GM21360 (cell line): ENCODE results near the gene CFAP58.

Experiments used
- ATAC-seq: cut with Tn5 transposase; IDR thresholded peaks from one replicate; pipeline ENCODE4 v1.9.1; 2021; ENCODE audit warnings: mild to moderate bottlenecking, moderate library complexity; ENCODE audit not compliant: unreplicated experiment

CFAP58 gene

DNA sequence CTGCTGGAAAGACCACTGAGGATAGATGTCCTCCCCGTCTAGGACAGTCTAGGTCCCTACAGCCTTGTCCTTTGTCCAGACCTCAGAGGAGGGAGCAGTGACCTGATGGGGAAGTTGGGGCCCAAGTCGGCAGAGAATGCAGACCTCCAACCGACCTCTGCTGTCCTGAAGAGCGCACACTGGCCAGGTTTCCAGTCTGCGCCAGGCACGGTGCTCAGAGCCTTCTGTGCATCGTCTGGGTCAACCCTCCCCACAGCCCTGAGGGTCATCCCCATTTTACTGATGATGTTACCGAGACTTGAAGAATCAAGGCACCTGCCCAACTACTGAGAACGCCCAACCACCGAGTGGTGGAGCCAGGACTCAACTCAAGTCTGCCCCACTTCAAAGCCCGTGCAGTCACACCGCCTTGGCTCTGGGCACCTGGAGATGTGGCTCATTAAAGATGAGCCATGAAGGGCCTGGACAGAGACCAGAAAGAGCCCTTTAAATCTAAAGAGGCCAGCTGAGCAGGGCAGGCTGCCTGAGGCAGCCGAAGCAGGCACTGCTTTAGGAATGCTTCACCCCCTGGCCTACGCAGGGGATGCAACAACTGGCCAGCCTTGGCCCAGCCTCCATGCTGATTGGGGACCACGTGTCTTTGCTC, 19.8 kb upstream of the CFAP58 start:
- no peak for ATAC-seq

DNA sequence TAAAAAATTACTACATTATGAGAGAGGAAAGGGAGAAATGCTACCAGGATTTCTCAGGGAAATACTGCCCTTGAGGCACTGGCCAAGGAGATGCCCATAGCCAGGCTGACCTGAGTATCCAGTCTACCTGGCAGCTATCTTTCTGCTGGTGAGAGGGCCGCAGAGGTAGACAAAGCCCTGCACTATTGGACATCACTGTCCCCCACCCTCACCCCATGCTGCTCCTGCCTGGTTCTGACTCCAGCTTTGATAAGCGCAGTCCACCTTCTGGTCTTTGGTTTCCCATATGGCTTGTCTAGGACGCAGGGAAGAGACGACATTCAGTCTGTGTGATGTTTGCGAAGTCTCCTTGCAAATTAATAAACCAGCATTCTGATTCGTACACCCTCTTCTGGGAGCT, 19.1 kb upstream of the CFAP58 start:
- ATAC-seq, result no peak

DNA sequence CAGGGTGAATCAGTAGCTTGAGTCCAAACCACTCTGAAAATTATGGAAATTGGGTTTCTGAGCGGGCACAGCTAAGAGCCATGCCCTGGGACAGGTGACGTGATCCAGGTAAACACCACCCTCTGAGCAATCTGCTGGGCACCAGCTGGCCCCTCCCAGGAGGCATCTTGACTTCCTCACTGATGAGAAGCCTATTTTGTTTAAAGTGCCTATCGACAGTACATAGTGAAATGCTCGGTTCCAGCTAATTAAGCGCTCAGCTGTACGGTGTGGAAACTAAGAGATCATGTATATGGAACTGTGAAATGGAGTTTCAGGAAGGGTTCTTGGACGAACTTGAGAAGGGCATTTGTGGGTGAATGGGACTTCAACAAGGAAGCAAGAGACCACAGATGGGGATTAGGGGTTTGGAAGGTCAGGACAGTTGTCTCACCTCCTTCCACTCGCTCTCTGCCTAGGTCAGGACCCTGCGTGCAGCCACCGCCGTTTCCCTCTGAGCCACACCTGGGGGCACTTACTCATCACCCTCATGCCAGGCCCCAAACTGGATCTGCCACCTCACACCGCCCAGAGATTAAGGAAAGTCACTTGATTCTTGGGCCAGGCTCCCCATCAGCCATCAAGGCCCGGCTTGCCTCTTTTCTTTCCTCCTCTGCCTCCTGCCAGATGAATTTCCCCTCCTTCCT, 18.5 kb upstream of the CFAP58 start:
- ATAC-seq, result no peak

DNA sequence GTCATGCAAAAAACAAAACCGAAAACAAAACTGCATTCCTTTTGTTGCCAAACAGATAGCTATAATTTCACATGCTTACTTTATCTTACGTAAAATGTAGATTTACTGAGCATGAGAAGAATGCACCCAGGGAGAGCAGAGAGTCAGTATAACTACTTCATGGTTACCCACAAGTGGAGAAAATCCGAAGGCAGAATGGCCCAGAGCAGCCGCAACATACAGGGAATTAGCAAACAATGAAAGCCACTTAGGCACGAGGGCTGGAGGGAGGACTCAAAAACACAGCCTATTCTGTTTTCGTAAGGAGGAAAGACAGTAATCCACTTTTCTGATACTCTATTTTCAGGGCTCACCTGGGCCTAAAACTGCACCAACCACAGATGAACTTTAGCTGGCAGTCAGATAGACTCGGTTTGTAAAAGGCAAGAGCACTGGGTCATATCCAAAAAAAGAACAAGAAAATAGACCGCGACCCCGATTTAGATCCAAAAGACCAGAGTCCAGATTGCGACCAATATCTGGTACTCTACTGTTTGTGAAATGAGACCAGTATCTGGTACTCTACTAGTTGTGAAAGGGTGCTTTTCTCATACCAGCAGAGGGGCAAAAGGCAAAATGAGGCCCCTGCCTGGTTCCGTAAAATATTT, 16.7 kb upstream of the CFAP58 start:
- peak; percentile 27 for ATAC-seq

DNA sequence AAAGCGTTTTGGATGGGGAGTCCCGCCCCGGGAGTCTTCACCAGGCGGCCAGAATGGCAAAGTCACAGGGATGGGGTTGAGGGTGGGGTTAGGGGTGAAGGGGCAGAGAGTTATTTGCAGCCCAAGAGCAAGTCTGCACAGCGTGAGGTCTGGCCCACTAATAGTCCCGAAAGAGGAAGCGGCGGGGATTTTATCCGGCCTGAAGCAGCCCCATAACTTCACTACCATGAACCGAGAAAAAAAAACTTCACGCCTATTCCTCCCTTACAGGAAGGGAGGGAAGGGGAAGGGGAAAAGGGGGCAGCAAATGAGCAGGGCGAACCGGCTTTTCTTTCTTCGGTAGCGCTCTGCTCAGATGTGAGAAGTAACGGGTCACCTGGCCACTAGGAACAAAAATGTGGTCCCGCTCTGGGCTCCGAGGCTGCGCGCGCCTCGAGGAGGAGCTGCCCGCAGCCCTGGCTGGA, 16.1 kb upstream of the CFAP58 start:
- peak; percentile 46 for ATAC-seq

DNA sequence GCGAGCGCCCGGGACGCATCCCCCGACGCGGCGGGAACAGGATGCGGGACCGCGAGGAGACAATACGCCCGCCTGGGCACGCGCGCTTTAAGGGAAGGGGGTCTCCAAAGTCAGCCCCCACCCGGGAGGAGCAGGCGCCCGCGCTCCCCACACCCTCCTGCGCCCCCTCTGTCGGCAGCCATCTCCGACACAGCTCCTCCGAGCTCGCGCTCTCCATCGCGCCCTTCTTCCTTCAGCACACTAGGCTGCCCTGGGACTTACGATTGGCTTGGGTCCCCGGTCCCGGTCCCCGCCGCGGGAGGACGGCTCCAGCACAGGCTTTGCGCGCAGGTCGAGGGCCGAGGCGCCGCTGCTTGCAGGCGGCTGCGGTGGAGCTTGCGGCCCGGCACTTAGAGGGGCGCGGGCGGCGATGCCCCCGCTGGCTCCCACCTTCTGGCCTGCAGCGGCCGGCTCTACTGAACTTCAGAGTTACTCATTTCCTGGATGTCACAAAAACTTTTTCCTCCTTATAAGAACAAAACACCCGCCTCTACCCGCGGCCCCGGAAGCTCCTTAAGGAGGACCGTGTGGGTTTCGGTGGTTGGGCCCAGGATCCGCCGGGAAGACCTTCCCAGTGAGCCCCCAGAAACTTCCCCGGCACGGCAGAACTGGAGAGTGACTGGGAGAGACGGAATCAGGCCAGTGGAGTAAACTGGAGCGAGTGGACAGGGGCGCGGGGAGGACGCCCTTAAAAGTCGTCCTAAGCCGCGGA, 15.5 kb upstream of the CFAP58 start, which contains the start of gene ITPRIP:
ITPRIP (minus strand) TSS at position 481 of the 751 bp plus-strand sequence. CDS start 22,414 bp downstream, outside the sequence.
- ATAC-seq, result peak; percentile 59

DNA sequence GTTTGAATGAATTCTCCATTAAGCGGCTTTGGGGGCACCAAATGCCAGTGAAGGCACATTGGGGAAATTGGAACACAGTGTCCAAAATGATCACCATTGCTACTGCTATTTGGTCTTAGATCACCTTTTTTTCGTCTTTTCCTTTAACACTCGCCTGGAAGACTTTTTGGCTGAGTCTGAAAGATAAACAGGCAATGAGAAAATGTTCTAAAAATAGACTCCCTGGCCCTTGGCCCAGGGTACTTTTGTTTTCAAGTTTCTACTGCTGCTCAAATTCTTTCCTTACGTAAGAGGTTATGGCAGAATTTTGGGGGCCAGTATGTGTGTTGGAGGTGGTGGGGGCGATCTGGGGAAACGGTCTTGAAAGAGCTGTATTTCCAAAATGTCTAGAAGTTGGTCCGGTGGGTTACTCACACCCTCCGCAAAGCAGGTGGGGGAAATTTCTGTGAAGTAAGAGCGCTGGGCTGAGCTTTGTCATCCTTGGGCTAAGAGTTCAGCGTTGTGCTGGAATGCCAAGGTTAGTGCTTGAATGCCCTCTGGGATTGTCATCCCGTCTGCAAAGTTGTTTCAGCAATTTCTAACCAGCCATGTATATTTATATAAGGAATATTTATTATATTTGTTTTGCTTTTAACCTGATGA, 14.0 kb upstream of the CFAP58 start:
- ATAC-seq, result no peak

DNA sequence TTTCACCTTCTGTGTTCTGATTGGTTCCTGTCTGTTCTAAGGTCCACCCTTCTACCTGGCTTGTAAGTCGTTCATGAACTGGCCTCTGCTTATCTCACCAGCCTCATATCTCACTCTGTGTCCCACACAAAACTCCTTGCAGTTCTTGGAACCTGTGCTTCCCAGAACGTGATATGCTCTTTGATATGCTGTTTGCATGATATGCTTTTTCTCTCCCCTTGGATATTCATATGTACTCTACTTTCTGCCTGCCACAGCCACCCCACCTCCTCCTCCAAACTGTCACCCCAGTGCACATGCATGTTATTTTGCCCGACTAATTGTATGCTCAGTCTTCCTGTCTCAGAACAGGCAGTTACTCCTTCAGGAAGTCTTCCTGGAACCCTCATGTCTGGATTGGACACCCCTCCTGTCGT, 13.5 kb upstream of the CFAP58 start:
- ATAC-seq, result no peak

DNA sequence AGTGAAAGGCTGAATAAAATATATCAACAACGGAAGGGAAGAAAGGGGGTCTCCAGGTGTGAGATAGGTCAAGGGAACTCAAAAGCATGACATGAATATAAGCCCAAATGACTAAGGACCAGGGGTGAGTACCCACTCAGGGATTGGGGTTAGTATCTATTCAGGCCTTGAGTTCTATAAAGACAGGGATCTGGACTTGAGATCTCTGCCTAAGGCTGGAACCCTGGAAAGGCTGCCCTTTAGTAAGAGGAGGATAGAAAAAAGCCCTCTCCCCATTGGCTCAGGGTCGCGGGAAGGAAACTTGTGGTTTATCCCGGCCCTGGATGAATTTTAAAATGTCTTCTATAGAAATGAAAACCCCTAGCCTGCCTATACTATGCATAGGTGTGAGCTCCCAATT, 13.0 kb upstream of the CFAP58 start:
- ATAC-seq, result no peak

DNA sequence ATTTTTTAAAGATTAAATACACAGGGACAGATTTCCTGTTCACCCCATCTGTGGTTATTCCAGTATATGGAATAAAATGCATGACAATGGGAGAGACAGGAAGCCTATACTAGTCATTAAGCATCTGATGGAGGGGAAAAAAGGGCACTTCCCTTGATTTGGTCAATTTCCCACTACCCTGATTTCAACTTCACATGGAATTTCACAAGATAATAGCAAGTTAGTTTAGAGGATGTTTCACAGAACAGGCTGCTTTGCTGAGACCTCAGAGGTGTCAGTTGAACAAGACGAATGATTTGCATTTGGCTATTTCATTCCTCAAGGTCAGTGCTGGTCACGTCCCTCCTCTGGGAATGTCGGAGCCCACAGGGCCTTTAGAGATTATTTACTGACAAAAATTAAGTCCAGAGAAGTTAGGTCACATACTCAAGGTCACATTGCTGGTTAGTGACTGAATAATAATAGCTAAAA, 10.7 kb upstream of the CFAP58 start:
- ATAC-seq, result no peak

DNA sequence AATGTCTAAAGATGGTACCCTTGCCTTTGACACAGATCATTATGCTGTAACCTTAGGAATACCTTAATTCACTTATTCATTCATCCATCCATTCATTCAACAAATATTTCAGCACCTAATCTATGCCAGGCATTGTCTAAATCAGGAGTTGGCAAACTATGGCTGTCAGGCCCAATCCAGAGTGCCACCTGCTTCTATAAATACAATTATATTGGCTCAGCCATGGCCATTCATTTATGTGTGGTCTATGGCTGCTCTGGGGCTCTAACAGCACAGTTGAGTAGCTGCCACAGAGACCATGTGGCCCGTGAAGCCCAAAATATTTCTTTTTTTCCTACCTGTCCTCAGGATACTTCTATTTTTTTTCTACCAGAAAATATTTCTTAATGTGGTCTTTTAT, 9.4 kb upstream of the CFAP58 start:
- no peak for ATAC-seq

DNA sequence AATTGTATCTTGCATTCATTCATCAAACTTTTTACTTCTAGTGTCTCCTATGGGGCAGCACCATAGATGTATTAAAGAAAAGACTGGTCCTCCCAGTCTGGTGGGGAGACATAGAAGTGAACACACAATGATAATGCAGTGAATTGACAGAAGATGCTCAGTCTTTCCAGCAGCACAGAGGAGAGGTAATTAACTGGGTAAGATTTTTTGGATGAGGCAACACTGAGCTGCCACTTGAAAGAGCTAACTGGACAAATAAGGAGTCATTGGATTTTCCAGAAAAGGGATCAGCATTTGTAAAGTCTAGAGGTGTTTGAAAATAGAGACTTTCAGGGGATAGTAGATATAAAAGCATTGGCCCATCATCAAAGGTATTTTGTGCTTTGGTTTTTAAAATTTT, 8.1 kb upstream of the CFAP58 start:
- ATAC-seq, result no peak

DNA sequence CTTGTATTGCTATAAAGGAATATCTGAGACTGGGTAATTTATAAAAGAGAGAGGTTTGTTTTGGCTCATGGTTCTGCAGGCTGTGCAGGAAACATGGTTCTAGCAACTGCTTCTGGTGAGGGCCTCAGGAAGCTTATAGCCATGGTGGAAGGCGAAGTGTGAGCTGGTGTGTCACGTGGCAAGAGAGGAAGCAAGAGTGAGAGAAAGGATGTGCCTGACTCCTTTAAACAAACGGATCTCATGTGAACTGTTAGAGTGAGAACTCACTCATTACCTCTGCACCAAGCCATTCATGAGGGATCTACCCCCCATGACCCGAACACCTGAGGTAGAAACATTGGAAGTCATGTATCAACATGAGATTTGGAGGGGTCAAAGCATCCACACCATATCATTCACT, 7.7 kb upstream of the CFAP58 start:
- no peak for ATAC-seq

DNA sequence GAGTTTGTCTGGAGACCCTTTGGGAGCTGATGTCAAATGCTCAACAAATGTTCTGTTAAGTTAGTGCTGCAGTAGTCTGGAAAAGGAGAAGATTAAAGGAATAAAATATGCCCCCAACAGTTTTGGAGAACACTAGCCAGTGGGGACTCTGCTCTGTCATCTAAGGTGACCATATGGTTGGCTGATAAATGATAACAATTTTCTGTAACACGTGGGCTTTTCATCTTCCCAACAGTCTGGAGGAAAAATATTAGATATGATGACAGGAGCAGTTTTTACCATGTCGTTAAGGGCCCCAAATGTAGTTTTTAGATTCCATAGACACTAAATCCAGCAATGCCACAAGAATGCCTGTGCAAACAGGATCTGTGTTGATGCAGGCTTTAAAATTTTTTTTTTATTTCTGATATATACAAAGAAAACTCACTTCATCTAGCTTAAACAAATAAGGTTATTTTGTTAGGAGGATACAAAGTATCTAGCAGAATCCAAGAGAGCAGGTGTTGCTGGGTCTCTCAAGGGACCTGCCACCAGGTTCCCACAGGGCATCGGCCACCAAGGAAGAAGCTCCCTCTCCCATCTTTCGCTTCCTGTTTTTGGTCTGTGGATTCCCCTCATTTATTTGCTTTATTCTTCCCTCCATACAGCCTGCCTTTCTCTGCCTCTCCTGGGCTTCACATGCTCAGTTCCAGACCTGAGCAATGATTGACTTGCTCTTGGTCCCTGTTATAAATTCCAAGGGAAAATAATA, 6.2 kb upstream of the CFAP58 start:
- no peak for ATAC-seq

DNA sequence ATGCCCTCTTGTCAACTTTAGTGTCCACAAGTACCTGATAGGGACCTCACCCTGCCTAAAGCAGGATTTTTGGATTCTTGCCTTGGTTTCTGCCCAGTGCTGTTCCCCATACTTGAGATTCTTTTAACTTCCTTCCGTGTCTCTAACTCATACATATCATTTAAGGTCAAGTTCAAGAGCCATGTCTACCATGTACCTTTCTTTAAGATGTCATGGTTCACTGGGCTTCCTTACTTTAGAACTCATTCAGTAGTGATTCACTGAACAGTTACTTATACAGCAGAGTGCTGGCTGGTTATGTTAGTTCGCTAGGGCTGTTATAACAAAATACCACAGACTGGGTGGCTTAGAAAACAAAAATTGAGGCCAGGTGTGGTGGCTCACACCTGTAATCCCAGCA, 5.0 kb upstream of the CFAP58 start:
- ATAC-seq, result no peak

DNA sequence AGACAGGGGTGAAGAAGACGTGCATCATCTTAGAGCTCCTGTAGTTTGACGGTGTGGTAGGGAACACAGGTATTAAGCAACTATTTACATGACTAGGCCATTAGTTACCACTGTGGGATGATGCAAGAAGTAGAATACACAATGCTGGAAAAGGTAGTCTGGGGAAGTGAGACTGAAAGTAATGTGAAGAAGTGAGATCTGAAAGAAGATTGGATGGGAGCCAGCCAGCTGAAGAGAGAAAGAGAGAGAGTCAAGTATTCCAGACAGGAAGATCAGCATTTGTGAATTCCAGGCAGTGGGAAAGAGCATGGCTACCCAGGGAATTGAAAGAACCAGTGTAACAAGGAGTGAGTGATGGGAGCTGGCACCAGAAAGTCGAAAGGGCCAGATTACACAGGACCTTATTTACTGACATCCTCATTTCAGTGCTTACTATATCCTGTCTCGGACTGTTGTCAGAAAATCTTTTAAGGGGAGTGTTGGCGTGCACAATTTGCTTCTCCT, 4.0 kb upstream of the CFAP58 start:
- ATAC-seq, result peak; percentile 58

DNA sequence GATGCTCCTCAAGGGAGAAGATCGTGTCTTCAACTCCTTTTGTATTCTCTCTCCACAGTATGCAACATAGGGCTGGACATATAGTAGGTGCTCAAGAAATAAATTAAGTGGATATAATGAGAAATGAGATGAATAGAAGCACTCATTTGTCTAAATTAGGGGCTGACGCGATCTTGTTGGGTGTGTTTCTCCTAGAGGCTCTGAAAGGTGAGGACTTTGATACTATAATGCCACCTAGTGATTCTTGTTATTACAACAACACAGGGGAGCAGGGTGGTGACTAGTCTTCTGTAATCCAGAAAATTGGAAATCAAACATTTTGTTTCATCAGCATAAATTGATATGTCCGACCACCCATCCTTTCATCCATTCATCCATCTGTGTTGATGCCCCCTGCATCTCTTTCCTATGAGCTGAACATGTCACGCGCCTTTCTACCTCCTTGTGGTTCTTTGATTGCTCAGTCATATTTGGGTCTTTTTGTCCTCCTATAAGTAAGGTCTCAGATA, 3.5 kb upstream of the CFAP58 start:
- ATAC-seq, result peak; percentile 43

DNA sequence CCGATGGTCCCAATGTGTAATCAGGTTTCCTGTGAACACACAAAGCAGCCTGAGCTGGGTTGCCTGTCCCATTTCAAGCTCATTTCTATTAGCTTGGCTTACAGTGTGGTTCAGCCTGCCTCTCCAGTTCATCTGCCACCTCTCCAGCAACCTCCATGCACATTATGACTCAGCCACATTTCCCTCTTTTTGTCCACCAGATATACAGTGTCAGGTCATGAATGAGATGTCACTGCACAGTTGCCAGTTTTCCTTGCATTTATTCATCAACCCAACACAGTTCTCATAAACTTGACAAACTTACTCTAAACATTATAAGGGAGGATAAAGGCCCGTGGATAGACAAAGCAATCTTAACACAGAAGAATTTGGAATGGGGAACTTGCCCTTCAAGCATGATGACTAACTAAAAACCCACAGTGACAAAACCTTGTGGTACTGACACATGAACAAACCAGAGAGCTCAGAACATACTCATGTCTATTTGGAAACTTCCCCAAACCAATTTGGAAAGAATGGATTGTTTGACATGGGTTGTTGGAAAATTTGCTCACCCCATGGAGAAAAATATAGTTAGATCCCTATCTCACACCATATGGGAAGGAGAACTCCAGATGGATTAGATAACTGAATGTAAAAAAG, 2.5 kb upstream of the CFAP58 start:
- no peak for ATAC-seq

DNA sequence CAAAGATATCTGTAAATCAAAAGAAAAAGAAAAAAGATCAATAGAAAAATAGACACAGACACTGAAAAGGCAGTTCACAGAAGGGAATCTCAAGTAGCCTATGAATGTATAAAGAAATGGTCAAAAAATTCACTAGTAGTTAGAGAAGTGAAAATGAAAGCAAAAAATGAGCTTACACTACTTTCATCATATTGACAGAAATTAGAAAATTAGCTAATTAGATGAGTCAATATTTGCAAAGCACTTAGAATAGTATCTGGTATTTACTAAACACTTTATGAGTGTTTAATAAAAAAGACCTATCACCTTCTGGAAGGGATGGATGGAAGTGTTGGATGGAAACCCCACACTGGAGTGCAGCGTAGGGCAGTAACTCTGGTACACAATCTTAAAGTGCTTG, 1.7 kb upstream of the CFAP58 start:
- ATAC-seq, result no peak
